ENCODE results near the gene SLAMF7.

Gene SLAMF7

DNA sequence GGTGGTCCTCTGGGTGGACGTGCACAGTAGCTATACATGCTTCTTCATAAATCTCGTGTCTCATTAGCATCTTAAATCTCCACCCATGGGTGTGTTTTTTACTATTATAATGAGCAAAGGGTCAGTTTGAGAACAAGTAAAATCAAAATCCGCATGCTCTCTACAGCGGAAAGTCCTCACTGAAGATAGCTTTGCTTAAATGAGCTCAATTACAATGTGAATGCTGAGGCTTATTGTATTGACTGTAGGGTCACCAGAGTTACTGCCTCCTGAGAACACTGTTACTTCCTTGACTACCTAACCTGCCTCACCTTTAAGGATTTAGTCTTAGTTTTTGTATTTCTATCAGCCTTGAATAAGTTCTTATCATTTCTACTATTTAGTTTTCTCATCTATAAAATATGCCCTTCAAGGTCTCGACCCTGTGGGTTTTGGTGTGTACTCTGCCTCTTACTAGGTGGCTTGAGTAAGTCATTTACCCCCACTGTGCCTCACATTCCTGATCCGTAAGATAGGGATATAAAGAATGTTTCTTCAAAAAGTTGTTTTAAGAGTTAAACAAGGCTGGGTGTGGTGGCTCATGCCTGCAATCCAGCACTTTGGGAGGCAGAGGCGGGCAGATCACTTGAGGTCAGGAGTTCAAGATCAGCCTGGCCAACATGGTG lies 7.9 kb downstream of the SLAMF7 start:
- DNase-seq = no peak

GRCh38 chr1:160747717-160748116 lies 8.7 kb downstream of the SLAMF7 start:
- no peak for DNase-seq

DNA sequence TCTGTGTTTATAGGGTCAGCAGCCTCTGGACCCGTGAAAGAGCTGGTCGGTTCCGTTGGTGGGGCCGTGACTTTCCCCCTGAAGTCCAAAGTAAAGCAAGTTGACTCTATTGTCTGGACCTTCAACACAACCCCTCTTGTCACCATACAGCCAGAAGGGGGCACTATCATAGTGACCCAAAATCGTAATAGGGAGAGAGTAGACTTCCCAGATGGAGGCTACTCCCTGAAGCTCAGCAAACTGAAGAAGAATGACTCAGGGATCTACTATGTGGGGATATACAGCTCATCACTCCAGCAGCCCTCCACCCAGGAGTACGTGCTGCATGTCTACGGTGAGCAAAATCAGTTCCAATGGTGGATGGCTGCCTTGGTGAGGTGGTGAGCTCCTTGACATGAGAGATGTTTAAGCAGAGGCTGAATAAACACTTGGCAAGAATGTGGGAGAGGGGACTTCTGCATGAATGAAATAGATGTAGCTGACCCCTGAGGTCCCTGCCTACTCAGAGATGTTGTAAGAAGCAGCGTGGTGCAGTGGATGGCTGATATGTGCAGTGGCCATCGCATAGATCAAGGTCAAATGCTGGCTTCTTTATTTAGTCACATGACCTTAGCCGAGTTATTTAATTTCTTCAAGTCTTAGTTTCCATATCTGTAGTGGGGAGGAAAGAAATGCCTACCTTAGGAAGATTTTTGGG lies 9.3 kb downstream of the SLAMF7 start:
- peak; percentile 15 for DNase-seq

DNA sequence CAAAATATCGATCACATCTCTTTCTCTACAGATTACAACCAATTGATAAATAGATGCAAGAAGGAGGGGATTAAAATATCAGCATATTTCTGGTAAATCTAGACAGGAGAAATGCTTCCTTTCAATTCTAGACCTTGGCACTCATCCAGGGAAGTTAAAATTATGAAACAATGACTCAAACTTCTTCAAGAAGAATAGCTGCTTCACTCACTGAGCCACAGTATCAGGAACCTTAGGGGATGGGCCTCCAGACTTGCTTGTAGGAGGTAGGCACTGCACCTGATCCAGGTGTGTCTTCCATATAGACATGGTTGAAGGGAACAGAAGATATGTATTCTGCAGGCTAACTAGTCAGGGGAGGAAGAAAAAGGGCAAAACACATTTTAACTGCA lies 9.8 kb downstream of the SLAMF7 start:
- peak; percentile 29 for DNase-seq

GRCh38 chr1:160750608-160751007 lies 11.6 kb downstream of the SLAMF7 start:
- no peak for DNase-seq

DNA sequence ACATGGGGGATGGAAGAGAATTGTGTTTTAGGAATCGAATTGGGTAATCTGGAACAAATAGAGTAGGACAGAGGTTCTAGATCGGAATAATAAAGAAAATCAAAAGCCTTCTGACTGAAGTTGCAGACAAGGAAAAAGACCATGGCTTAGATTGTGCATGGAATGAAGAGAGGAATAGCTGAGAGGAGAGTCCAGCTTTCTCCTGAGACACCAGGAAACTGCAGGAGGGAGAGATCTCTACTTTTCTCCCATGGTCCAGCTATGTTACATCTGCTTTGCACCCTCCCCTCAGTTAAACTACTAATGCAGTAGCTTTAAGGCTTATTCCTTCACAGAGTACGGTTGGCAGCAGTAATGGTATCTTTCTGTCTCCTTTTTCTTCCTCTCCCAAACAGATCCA lies 13.4 kb downstream of the SLAMF7 start:
- DNase-seq = no peak

DNA sequence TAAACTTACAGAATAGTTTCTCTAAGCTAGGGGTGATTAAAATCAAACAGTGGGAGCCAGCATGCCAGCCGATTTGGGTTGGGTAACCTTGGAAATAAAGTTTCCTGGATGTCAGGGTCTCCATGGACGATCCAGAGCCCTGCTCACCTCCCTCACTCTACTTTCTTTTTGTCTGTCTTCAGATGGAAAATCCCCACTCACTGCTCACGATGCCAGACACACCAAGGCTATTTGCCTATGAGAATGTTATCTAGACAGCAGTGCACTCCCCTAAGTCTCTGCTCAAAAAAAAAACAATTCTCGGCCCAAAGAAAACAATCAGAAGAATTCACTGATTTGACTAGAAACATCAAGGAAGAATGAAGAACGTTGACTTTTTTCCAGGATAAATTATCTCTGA lies 13.9 kb downstream of the SLAMF7 start:
- no peak for DNase-seq

GRCh38 chr1:160753594-160753993 lies 14.5 kb downstream of the SLAMF7 start:
- DNase-seq = no peak

- no peak for DNase-seq
Measured at GRCh38 chr1:160755461-160755860, 16.4 kb downstream of the SLAMF7 start.

- no peak for DNase-seq
Measured at GRCh38 chr1:160755911-160756848, 17.1 kb downstream of the SLAMF7 start.

GRCh38 chr1:160756849-160757201 lies 17.8 kb downstream of the SLAMF7 start:
- DNase-seq = no peak

GRCh38 chr1:160758521-160758920 lies 19.5 kb downstream of the SLAMF7 start:
- DNase-seq = no peak

- DNase-seq = no peak
Measured at GRCh38 chr1:160759740-160760139, 20.7 kb downstream of the SLAMF7 start.

DNA sequence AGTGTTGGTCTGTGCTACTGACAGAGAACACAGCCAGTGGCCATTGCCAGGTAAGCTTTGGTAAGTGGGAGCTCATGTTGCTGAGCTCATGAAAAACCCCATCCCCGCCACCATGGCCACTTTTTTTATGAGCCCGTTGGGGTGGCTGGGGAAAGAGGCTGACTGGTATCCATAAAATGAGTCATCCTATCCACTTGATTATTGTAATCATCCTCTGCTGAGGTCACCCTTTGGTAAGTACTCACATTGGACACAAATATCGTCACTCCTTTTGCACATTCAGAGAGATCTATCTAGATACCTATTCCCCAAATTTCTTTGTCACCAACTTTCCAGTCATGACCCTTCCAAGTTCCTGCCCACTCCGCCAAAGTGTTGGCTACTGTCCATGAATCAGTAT lies 22.0 kb downstream of the SLAMF7 start:
- no peak for DNase-seq

- no peak for DNase-seq
Measured at GRCh38 chr1:160761886-160762285, 22.8 kb downstream of the SLAMF7 start.

- no peak for DNase-seq
Measured at GRCh38 chr1:160763993-160764392, 24.9 kb downstream of the SLAMF7 start.

- peak; percentile 49 for DNase-seq
Measured at GRCh38 chr1:160767395-160768294, 28.6 kb downstream of the SLAMF7 start.

DNA sequence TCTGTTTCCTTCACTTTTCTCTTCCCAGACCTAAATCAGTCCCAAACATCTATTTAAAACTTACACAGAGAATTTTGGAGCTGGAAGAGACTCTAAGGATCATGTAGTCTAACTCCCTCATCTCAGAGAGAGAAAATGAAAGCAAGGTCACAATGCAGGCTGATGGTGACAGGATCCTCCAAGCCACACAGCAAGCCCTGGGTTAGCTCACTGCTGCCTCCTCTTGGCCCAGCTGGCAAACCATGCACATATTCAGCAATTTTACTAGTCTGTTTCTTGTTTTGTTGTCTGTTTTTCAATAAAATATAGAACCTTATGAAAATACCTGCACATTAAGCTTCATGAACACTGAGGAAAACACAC lies 29.2 kb downstream of the SLAMF7 start:
- peak; percentile 86 for DNase-seq

DNA sequence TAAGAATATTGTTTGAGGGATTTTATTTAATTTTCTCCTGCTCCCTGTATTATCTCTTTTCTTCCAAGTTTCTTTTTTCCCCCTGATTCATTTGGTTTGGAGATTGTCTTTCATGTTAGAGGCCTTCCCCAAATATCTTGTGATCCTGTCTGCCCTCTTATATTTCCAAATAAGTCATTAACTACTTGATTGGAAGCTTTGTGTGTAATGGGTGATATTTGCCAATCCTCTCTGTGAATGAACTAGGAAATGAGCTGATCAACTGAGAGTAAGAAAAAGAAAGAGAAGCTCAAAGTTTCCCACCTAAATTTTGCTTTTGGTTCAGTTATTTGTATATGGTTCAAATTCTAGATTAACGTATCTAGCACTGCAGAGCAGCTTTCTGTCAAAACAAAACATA lies 33.3 kb downstream of the SLAMF7 start:
- DNase-seq = no peak

DNA sequence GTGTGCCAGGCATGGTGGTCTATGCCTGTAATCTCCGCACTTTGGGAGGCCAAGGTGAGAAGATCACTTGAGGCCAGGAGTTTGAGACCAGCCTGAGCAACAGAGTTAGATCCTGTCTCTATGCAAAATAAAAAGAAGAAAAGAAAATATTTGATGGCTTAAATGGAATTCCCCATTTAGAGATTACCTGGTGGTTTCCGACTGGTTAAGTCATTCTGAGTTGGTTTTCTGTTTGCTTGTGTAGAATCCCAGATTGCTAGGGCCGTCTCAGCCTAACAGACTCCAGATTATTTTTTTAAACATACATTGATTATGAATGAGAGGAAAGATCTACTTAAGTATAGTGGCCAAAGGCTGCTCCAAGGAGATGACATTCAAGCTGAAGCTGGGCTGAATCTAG lies 34.0 kb downstream of the SLAMF7 start:
- DNase-seq = no peak

DNA sequence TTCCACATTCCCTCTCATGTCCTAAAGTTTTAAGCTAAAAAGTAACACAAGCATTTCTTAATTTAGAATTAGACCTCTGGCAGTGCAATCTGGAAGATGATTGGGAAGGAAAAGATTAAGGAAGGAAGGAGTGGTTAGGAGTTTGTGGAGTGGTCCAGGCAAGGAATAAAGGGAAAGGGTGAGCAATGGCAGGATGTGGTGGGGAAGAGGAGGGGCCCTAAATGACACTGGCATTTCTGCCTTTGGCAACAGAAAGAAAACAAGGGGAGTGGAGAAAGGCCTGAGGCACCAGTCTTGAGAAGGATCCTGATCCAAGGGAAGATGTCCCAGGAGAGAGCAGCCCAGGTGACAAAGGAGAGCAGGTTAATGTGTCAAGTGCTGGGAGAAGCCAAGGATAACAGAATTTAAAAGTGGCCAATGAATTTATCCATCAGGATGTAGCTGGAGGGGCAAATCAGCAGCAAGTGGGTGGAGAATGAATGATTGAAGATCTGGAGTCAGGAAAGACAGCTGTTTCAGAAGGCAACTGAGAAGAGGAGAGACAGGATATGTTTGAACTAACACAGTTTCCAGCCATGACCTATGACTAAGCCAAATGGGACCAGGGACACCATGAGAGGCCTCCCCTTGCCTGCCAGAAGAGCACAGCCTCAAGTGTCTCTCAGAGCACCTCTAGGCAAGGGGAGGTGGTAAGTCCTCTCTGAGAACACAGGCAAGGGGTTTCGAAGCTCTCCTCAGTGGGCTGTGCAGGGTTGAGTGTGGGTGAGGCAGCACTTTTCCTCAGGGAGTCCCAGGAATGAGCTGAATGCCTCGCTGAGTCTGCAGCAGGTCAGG lies 36.1 kb downstream of the SLAMF7 start:
- DNase-seq = no peak

DNA sequence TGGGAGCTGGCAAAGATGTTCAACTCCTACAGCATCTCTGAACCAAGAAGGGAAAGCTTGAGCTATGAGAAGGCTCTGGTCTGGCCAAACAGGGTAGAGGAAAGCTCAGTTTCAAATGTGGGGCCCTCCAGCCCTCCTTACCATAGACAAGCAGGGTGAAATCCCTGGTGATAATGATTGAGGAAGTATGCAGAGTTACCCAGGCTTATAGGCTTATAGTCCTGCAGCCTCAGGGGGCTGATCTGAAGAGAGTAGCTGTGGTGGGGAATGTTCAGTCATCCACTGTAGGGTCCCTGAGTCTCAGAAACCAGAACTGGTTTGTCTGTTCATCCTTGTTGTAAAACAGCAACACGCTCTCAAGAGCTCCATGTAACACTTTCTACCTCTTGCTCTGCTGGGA lies 37.1 kb downstream of the SLAMF7 start:
- DNase-seq = no peak

All from OCI-M1 (cell line).